ENCODE measurements around the gene SNRNP200. TPM values are rescaled to one million over a fixed set of nuclear protein-coding genes. Genes with fewer than 3 reads are reported as not detected.

SNRNP200 gene
- total RNA-seq, 4 donors from 2014 or later, result 35.0 to 147 (median 65.5) TPM

- no peak for DNase-seq
- Histone ChIP-seq H3K4me1 (no peaks in the 10 kb centered on the region), H3K36me3 (no peaks in the 10 kb centered on the region), H3K27ac (no peak overlapping the region), H3K9me3 (no peaks in the 10 kb centered on the region), H3K4me3 (no peak overlapping the region), H3K27me3 (no peaks in the 10 kb centered on the region)
- TF ChIP-seq CTCF (IDR thresholded peaks at IDR 0.05) (no peak), POLR2A (IDR thresholded peaks at IDR 0.05) (no peak)
- intact Hi-C loops (cut with DNase I; ENCODE audit: low total_unique reads), result no loop called here
Observed at GRCh38 chr2:96225016-96225533, 80.3 kb downstream of the SNRNP200 start.

Other genes with a start within 250 kb of the SNRNP200 start
- 1 to 10 TPM in 2 of 4 donors, under 1 TPM in 1, not detected in 1; 0.51 to 5.4 (median 2.6) TPM for gene ADRA2B, start 189.0 kb downstream of the SNRNP200 start, total RNA-seq
- not detected for gene ASTL, start 167.0 kb downstream of the SNRNP200 start, total RNA-seq
- 10 to 100 TPM in 1 of 4 donors, 1 to 10 TPM in 3; 2.4 to 33.3 (median 6.2) TPM for gene DUSP2, start 160.1 kb downstream of the SNRNP200 start, total RNA-seq
- gene STARD7, start 96.7 kb downstream of the SNRNP200 start, total RNA-seq, result 100 to 1,000 TPM in 1 of 4 donors, 10 to 100 TPM in 3; 53.5 to 128 (median 76.4) TPM
- gene TMEM127, start 39.5 kb downstream of the SNRNP200 start, total RNA-seq, result 10 to 100 TPM; 17.0 to 45.4 (median 22.3) TPM
- 100 to 1,000 TPM in 2 of 4 donors, 10 to 100 TPM in 2; 60.1 to 113 (median 89.3) TPM for gene CIAO1, start 39.3 kb downstream of the SNRNP200 start, total RNA-seq
- gene ITPRIPL1, start 19.8 kb upstream of the SNRNP200 start, total RNA-seq, result 10 to 100 TPM in 1 of 4 donors, 1 to 10 TPM in 2, not detected in 1; 1.5 to 14.1 (median 7.3) TPM
- gene NCAPH, start 30.2 kb upstream of the SNRNP200 start, total RNA-seq, result 1 to 10 TPM in 1 of 4 donors, under 1 TPM in 1, not detected in 2; 0.82 to 9.7 TPM
- gene NEURL3, start 199.8 kb upstream of the SNRNP200 start, total RNA-seq, result not detected
- gene ARID5A, start 231.2 kb upstream of the SNRNP200 start, total RNA-seq, result 10 to 100 TPM; 15.1 to 73.5 (median 36.3) TPM